GM11168 (cell line): Measurements from ENCODE around the gene DSP.

Source experiments
- in situ Hi-C: fragments of 300-500 bp; cut with MboI; formaldehyde crosslinking; loops from one replicate; pipeline ENCODE4 v1.12.0; 2022; ENCODE audit warnings: low sequenced_read_pairs; ENCODE audit not compliant: unreplicated experiment

The DSP gene

DNA sequence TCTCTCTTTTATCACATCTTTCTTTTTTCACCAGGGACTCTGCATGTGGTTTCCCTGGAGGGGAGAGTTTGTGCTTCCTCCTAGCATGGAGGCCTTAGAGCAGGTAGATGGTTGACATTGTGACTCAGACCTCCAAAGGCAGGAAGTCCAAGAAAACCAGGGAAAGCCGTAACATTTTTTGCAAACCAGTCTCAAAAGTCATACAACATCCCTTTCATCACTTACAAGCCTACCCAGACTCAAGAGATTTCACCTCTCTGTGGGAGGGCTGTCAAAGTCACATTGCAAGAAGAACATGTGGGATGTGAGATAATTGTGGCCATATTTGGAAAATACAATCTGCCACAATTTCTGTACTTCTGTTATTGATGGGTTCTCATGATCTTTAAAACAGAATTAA is 94.7 kb downstream of the DSP start:
- in situ Hi-C loops: no loop called here
